Astrocyte (in vitro differentiated cells and primary cell): ENCODE measurements around the gene AHNAK2. TPM values are rescaled to one million over a fixed set of nuclear protein-coding genes. Genes with fewer than 3 reads are reported as not detected.
"Not testable (repeated sequence)": the region's sequence is repeated elsewhere in the genome, so short reads cannot be mapped to it uniquely, and the experiment has no call there.

Experiments
- DNase-seq: peaks from one replicate; pipeline ENCODE4 v3.0.0-alpha.2; 2010; ENCODE audit warnings: low read depth
- FAIRE-seq: peaks from 2 replicates; lab custom pipeline; 2011; peaks lifted over from hg19 to GRCh38; lab: Jason Lieb, UNC
- H2AFZ ChIP-seq: 2 replicates; pipeline ENCODE4 v1.6.0; 2012; ENCODE audit warnings: low read depth, low read length, inconsistent platforms
- H3K27ac ChIP-seq: 2 replicates; pipeline ENCODE4 v1.5.1; 2011; ENCODE audit warnings: low read depth, low read length, inconsistent platforms
- H3K27me3 ChIP-seq: 2 replicates; pipeline ENCODE4 v1.6.0; 2011; ENCODE audit warnings: low read length, inconsistent platforms; ENCODE audit not compliant: insufficient read depth
- H3K36me3 ChIP-seq: 2 replicates; pipeline ENCODE4 v1.5.1; 2011; ENCODE audit warnings: low read length, inconsistent platforms; ENCODE audit not compliant: insufficient read depth
- H3K4me1 ChIP-seq: 2 replicates; pipeline ENCODE4 v1.5.1; 2011; ENCODE audit warnings: low read length, inconsistent platforms; ENCODE audit not compliant: insufficient read depth
- H3K4me2 ChIP-seq: 2 replicates; pipeline ENCODE4 v1.6.0; 2012; ENCODE audit warnings: low read length, inconsistent platforms
- H3K4me3 ChIP-seq: 2 replicates; pipeline ENCODE4 v1.5.1; 2011; ENCODE audit warnings: low read depth, mild to moderate bottlenecking, low read length, inconsistent platforms; ENCODE audit not compliant: insufficient read depth
- H3K79me2 ChIP-seq: 2 replicates; pipeline ENCODE4 v1.6.0; 2012; ENCODE audit warnings: mild to moderate bottlenecking, low read length, inconsistent platforms; ENCODE audit not compliant: insufficient read depth
- H3K9ac ChIP-seq: 2 replicates; pipeline ENCODE4 v1.6.0; 2012; ENCODE audit warnings: mild to moderate bottlenecking, low read length, inconsistent platforms
- H3K9me3 ChIP-seq: 2 replicates; pipeline ENCODE4 v1.5.1; 2012; ENCODE audit warnings: low read depth, mild to moderate bottlenecking, low read length, inconsistent platforms; ENCODE audit not compliant: insufficient read depth
- H4K20me1 ChIP-seq: 2 replicates; pipeline ENCODE4 v1.6.0; 2012; ENCODE audit warnings: low read length, inconsistent platforms; ENCODE audit not compliant: insufficient read depth
- H3K27ac Mint-ChIP-seq: one replicate; pipeline ENCODE4 v1.8.0; 2021; ENCODE audit warnings: mild to moderate bottlenecking, mixed read lengths; ENCODE audit not compliant: unreplicated experiment
- H3K27me3 Mint-ChIP-seq: one replicate; pipeline ENCODE4 v1.8.0; 2021; ENCODE audit warnings: low read depth, mixed read lengths; ENCODE audit not compliant: unreplicated experiment
- H3K36me3 Mint-ChIP-seq: one replicate; pipeline ENCODE4 v1.8.0; 2021; ENCODE audit warnings: low read depth, mixed read lengths; ENCODE audit not compliant: unreplicated experiment
- H3K4me1 Mint-ChIP-seq: one replicate; pipeline ENCODE4 v1.8.0; 2021; ENCODE audit warnings: low read depth, mixed read lengths; ENCODE audit not compliant: unreplicated experiment
- H3K4me3 Mint-ChIP-seq: one replicate; pipeline ENCODE4 v1.8.0; 2021; ENCODE audit warnings: mild to moderate bottlenecking, moderate library complexity, mixed read lengths; ENCODE audit not compliant: unreplicated experiment
- H3K9me3 Mint-ChIP-seq: one replicate; pipeline ENCODE4 v1.8.0; 2021; ENCODE audit warnings: mild to moderate bottlenecking, mixed read lengths; ENCODE audit not compliant: unreplicated experiment
- total RNA-seq: library from RNA; stranded (reverse); gene quantifications from 2 replicates; pipeline ENCODE4 v1.2.1, GENCODE V29; 2021

The AHNAK2 gene
- total RNA-seq, 1 donor from 2014 or later: 44.7 TPM

- not testable (repeated sequence) for H3K27ac Mint-ChIP-seq, FAIRE-seq, H3K27ac ChIP-seq, H3K9ac ChIP-seq, H3K27me3 Mint-ChIP-seq, H3K9me3 ChIP-seq, H3K36me3 Mint-ChIP-seq, H3K79me2 ChIP-seq, H4K20me1 ChIP-seq, H3K36me3 ChIP-seq, H3K4me3 ChIP-seq, H3K4me3 Mint-ChIP-seq, H3K4me1 ChIP-seq, H2AFZ ChIP-seq, H3K27me3 ChIP-seq, DNase-seq, H3K9me3 Mint-ChIP-seq, H3K4me1 Mint-ChIP-seq, H3K4me2 ChIP-seq
Observed at GRCh38 chr14:104947201-104947600, 31.0 kb downstream of the AHNAK2 start.

DNA sequence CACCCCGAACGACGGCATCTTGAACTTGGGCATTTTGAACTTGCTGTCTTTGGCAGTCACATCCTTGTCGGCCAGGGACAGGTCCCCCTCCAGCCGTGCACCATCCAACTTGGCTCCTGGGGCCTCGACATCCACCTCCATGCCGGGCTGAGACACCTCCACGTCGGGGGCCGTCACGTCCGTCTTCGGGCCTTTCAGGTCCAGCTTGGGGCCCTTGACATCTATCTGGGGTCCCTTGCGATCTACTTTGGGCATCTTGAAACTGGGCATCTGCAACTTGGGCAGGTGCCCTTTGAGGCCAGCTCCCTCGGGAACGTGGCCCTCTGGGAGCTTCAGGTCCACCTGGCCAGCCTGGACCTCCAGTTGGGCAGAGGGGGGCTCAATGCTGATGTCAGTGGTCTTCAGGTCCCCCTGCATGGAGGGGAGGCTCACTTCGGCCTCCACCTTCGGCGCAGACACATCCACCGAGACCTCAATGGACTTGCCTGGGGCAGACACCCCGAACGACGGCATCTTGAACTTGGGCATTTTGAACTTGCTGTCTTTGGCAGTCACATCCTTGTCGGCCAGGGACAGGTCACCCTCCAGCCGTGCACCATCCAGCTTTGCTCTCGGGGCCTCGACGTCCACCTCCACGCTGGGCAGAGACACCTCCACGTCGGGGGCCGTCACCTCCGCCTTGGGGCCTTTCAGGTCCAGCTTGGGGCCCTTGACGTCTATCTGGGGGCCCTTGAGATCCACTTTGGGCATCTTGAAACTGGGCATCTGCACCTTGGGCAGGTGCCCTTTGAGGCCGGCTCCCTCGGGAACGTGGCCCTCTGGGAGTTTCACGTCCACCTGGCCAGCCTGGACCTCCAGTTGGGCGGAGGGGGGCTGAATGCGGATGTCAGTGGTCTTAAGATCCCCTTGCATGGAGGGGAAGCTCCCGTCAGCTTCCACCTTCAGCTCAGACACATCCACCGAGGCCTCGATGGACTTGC is 31.9 kb downstream of the AHNAK2 start:
- H3K4me1 Mint-ChIP-seq, H3K9me3 Mint-ChIP-seq: not testable (repeated sequence)
- peaks cover 10% of the 10 kb centered on the region for H3K36me3 Mint-ChIP-seq

DNA sequence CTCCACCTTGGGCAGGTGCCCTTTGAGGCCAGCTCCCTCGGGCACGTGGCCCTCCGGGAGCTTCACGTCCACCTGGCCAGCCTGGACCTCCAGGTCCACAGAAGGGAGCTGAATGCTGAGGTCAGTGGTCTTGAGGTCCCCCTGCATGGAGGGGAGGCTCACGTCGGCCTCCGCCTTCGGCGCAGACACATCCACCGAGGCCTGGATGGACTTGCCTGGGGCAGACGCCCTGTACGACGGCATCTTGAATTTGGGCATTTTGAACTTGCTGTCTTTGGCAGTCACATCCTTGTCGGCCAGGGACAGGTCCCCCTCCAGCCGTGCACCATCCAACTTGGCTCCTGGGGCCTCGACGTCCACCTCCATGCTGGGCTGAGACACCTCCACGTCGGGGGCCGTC is 32.9 kb downstream of the AHNAK2 start:
- H3K4me3 Mint-ChIP-seq, H4K20me1 ChIP-seq, H3K27me3 ChIP-seq, H3K4me2 ChIP-seq, H3K9me3 ChIP-seq, H3K4me3 ChIP-seq, H3K36me3 ChIP-seq, H3K27me3 Mint-ChIP-seq, FAIRE-seq, H3K27ac ChIP-seq, H3K4me1 ChIP-seq, H3K27ac Mint-ChIP-seq, DNase-seq, H2AFZ ChIP-seq, H3K9ac ChIP-seq, H3K4me1 Mint-ChIP-seq, H3K79me2 ChIP-seq, H3K9me3 Mint-ChIP-seq: not testable (repeated sequence)
- H3K36me3 Mint-ChIP-seq: peaks cover 17% of the 10 kb centered on the region

More for the DNA sequence above, 31.9 kb downstream of the AHNAK2 start:
- not testable (repeated sequence) for H2AFZ ChIP-seq, H3K27me3 Mint-ChIP-seq, FAIRE-seq, H3K4me2 ChIP-seq, H3K4me1 ChIP-seq, H3K36me3 ChIP-seq, DNase-seq, H3K9me3 ChIP-seq, H3K4me3 Mint-ChIP-seq, H3K4me3 ChIP-seq, H3K27ac Mint-ChIP-seq, H3K27ac ChIP-seq, H4K20me1 ChIP-seq, H3K9ac ChIP-seq, H3K79me2 ChIP-seq, H3K27me3 ChIP-seq

DNA sequence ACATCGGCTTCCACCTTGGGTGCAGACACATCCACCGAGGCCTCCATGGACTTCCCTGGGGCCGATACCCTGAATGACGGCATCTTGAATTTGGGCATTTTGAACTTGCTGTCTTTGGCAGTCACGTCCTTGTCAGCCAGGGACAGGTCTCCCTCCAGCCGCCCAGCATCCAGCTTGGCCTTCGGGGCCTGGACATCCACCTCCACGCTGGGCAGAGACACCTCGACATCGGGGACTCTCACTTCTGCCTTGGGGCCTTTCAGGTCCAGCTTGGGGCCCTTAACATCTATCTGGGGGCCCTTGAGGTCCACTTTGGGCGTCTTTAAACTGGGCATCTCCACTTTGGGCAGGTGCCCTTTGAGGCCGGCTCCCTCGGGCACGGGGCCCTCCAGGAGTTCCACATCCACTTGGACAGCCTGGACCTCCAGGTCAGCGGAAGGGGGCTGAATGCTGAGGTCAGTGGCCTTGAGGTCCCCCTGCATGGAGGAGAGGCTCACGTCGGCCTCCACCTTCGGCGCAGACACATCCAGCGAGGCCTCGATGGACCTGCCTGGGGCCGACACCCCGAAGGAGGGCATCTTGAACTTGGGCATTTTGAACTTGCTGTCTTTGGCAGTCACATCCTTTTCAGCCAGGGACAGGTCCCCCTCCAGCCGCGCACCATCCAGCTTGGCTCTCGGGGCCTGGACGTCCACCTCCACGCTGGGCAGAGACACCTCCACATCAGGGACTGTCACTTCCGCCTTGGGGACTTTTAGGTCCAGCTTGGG is 33.6 kb downstream of the AHNAK2 start:
- peaks cover 15% of the 10 kb centered on the region for H3K27me3 Mint-ChIP-seq
- H3K36me3 Mint-ChIP-seq: peaks cover 22% of the 10 kb centered on the region
- not testable (repeated sequence) for H3K79me2 ChIP-seq, H3K27ac Mint-ChIP-seq, H3K27me3 ChIP-seq, H4K20me1 ChIP-seq, H3K4me1 Mint-ChIP-seq, H3K4me2 ChIP-seq, H3K4me3 ChIP-seq, H3K4me3 Mint-ChIP-seq, DNase-seq, H3K9ac ChIP-seq, FAIRE-seq, H3K4me1 ChIP-seq, H3K36me3 ChIP-seq, H3K9me3 ChIP-seq, H2AFZ ChIP-seq, H3K9me3 Mint-ChIP-seq, H3K27ac ChIP-seq

GRCh38 chr14:104944016-104944308 is 34.2 kb downstream of the AHNAK2 start:
- H3K79me2 ChIP-seq, H3K27ac ChIP-seq, H4K20me1 ChIP-seq, H3K36me3 ChIP-seq, FAIRE-seq, H3K27me3 ChIP-seq, H3K9ac ChIP-seq, H3K4me2 ChIP-seq, H3K4me1 ChIP-seq, H2AFZ ChIP-seq, H3K4me1 Mint-ChIP-seq, H3K27ac Mint-ChIP-seq, H3K9me3 ChIP-seq, H3K9me3 Mint-ChIP-seq, H3K4me3 ChIP-seq, DNase-seq, H3K4me3 Mint-ChIP-seq: not testable (repeated sequence)
- peaks cover 21% of the 10 kb centered on the region for H3K27me3 Mint-ChIP-seq
- peaks cover 23% of the 10 kb centered on the region for H3K36me3 Mint-ChIP-seq
